Right renal cortex interstitium (tissue), 3 donors: ENCODE results near the gene REXO4. TPM values are rescaled to one million over a fixed set of nuclear protein-coding genes. Genes with fewer than 3 reads are reported as not detected.
"Not testable (repeated sequence)": the region's sequence is repeated elsewhere in the genome, so short reads cannot be mapped to it uniquely, and the experiment has no call there.

Experiments used
- DNase-seq, 3 donors: peaks; one replicate each; pipeline ENCODE4 v3.0.0-alpha.2; 2013; ENCODE audit warnings: low read depth in 3 of 3, low spot score in 2 of 3
- polyA plus RNA-seq, 3 donors: library from polyadenylated mRNA; unstranded; fragments of 120-200 nt; gene quantifications; one replicate each; pipeline ENCODE4 v1.2.1, GENCODE V29; 2013; ENCODE audit not compliant: insufficient read length in 3 of 3

REXO4 gene
- polyA plus RNA-seq, 3 donors, result 26.9 to 30.7 (median 29.7) TPM

DNA sequence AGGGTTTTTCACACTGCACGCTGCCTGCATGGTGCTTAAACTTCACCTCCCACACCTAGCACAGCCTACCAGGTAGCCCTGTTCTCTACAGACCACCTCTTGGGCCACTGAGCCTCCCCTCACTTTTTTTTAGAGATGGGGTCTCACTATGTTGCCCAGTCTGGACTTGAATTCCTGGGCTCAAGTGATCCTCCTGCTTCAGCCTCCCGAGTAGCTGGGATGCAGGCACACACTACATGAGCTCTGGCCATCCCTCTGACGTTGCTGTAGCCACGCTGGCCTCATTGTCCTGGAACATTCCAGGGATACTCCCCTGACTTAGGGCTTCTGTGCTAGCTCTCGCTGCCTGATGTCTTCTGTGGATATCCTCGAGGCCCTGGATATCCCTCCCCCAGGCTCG lies 34.8 kb upstream of the REXO4 start:
- no peak for DNase-seq

DNA sequence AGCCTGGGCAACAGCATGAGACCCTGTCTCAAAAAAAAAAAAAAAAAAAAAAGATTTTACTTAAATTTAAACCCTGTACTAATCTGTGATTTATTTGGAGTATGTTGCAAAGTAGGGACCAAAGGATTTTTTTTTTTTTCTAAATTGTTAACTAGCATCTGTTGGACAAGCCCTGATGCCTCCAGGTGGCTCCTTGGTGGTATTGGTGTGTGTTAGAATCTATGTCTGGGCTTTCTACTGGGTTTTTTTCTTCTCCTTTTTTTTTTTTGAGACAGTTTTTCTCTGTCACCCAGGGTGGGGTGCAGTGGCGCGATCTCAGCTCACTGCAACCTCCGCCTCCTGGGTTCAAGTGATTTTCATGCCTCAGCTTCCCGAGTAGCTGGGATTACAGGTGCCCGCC lies 34.1 kb upstream of the REXO4 start:
- DNase-seq, result not testable (repeated sequence)

DNA sequence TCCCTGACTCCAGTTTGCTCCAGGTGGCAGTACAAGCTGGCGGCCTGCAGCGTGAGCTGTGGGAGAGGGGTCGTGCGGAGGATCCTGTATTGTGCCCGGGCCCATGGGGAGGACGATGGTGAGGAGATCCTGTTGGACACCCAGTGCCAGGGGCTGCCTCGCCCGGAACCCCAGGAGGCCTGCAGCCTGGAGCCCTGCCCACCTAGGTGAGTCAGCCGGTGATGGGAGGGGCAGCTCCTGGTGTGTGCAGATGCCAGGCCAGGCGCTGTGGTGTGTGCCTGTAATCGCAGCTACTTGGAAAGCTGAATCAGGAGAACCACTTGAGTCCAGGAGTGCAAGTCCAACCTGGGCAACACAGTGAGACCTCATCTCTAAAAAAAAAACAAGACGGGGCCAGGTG lies 31.9 kb upstream of the REXO4 start:
- no peak for DNase-seq

DNA sequence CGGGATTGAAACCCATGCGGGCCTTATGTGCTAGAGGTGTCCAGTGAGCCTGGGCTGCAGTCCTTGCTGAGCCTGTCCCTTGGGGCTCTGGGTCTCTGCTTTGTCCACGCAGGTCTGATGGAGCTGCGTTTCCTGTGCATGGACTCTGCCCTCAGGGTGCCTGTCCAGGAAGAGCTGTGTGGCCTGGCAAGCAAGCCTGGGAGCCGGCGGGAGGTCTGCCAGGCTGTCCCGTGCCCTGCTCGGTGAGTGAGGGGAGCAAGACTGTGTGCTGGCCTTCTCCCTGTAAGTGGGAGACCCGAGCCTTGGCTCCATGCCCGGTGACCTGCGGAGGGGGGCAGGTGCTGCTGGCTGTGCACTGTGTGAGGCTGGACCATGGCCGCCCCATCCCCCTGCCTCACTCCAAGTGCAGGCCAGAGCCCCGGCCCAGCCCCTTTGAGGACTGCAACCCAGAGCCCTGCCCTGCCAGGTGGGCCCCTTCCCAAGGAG lies 30.7 kb upstream of the REXO4 start:
- DNase-seq, result no peak

DNA sequence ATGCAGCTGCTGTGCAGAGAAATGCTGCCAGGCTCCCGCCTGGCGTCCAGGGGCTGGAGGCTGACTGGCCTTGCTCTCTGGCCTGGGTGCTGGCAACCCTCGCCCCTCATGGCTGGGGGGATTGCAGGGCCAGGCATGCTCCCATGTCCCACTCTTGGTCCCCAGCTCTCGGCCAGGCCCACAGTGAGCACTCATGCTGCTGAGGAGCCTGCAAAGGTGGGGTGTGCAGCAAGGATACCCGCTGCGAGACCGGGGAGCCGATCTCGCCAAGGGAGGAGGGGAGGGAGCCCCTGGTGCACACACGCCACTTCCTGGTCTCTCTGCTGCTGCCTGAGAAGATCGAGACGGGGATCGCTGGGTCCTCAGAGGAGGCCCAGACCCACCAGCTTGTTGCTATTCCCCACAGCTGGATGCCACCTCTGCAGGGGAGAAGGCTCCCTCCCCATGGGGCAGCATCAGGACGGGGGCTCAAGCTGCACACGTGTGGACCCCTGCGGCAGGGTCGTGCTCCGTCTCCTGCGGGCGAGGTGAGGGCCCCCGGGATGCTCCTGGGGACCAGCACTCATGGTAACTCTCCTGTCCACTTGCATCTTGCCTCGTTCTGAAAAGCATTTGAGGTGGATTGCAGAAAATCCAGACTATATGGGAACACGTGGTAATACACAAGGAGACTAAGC lies 27.6 kb upstream of the REXO4 start:
- DNase-seq, result no peak

DNA sequence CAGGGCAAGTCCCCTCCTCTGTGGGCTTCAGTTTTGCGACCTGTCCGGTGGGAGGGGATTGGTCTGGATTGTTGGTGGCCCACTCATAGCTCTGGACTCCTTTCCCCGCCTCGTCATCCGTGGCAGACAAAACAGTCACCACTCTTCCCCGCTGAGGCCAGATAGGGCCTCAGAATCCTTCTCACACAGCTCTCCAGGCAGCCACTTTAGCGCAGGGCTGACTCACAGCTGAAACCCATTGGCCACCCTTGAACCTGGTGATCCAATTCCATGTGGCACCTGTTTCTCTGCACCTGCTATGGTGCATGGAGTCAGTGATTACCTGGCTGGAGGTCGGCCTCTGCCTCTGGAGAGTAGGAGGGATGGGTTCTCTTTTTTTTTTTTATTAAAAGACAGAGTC lies 26.2 kb upstream of the REXO4 start:
- no peak for DNase-seq

DNA sequence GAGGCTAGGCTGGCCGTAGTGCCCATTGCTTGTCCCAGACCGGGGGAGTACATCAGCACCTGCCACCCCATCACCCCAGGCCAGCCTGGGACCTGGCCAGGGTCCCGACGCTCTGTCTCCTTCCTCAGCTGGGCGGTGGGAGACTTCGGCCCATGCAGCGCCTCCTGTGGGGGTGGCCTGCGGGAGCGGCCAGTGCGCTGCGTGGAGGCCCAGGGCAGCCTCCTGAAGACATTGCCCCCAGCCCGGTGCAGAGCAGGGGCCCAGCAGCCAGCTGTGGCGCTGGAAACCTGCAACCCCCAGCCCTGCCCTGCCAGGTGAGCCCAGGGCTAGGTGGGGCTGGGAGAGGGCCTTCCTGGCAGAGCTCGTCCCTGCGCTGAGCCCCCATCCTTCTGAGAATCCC lies 25.4 kb upstream of the REXO4 start:
- no peak for DNase-seq

DNA sequence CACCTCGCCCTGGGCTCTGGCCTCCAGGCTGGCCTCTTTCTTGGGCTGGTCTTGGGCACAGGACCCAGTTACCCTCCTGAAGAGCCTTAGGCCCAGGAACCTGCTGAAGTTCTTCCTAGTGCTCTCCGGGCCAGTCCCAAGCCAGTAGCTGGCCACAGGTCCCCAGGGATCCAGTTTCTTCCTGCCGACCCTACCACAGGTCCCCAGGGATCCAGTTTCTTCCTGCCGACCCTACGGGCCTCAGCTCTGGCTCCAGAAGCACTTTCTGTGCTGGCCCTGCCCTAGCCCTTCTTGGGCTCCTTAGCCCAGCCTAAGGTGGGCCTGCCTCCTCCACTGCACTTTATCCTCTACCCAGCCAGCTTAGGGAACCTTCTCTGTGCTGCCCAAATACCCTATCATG lies 23.8 kb upstream of the REXO4 start:
- no peak for DNase-seq

DNA sequence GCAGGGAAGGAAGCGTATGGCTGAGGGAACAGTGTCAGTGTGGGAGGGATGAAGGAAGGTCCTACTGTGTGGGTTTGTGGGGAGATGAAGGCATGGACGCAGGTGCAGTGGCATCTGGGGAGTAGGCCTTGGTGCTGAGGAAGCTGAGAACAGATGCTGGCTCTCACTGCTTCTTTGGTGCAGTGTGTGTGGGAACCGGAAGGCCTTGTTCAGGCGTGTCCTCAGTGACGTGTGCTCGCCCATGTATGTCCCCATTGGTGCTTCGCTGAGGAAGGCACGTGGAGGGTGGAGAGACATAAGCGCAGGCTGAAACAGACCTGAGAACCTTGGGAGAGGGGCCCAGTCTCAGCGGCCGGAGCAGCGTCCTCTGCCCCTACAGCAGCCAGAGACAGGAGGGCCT lies 23.1 kb upstream of the REXO4 start:
- DNase-seq, result no peak

DNA sequence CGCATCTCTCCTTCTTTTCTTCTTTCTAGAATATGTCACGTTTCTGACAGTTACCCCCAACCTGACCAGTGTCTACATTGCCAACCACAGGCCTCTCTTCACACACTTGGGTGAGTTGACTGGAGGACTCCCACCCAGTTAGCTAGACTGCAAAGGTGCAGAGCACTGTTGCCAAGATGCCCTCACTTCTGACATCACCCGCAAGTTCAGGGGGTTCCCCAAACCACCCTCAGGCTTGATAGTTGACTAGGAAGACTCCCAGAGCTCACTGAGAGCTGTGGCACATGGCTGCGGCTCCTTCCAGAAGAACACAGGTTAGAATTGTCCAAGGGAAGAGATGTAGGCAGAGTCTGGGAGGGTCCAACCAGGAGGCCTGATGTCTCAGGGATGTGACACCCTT lies 21.5 kb upstream of the REXO4 start:
- no peak for DNase-seq

DNA sequence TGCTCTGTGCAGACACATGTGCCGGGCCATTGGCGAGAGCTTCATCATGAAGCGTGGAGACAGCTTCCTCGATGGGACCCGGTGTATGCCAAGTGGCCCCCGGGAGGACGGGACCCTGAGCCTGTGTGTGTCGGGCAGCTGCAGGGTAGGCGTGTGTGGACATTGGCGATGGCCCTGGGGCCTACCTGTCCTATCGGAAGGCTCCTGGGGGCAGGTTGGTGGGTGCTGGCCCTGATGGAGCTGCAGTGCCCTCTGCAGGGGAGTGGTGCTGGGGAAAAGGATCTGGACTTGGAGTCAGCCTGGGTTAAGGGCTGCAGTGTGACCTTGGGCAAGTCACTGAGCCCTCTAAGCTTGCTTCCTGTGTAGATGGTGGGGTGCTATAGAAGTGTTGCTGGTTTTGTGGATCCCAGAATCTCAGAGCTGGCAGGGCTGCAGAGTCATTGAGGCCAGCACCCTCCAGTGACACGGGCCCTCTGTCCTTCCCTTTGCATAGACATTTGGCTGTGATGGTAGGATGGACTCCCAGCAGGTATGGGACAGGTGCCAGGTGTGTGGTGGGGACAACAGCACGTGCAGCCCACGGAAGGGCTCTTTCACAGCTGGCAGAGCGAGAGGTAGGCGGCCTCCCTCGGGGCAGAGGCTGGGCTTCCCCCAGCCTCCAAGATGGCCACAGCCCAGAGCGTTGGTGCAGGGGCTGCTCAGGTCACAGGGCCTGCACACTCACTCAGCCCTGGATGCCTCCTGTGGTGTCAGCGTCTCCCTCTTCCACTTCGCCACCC lies 20.1 kb upstream of the REXO4 start:
- DNase-seq, result no peak

DNA sequence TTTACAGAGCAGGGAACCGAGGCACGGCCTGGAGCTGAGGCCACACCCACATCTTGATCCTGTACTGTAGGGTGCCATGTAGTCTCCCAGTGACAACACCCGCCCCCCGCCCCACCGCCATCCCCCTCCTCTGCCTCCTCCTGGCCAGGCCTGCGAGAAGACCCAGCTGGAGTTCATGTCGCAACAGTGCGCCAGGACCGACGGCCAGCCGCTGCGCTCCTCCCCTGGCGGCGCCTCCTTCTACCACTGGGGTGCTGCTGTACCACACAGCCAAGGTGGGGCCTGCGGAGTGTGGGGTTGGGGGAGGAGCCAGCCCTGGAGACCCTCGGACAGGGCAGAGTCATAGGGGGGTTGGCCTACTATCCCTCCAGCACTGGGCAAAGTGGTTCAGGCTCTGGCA lies 18.9 kb upstream of the REXO4 start:
- no peak for DNase-seq

DNA sequence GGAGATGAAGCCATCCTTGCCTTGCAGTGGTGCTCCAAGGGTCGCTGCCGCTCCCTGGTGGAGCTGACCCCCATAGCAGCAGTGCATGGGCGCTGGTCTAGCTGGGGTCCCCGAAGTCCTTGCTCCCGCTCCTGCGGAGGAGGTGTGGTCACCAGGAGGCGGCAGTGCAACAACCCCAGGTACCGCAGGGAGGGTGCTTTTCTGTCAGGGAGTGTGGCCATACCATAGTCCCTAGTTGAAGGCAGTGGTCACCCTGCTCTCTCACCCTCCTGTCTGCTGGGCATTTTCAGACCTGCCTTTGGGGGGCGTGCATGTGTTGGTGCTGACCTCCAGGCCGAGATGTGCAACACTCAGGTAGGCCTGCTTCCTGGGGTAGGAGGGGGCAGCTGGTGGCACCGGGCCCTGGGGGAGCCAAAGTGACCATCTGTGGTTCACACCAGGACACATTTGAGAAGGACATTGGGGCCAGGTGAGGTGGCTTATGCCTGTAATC lies 15.6 kb upstream of the REXO4 start:
- no peak for DNase-seq

DNA sequence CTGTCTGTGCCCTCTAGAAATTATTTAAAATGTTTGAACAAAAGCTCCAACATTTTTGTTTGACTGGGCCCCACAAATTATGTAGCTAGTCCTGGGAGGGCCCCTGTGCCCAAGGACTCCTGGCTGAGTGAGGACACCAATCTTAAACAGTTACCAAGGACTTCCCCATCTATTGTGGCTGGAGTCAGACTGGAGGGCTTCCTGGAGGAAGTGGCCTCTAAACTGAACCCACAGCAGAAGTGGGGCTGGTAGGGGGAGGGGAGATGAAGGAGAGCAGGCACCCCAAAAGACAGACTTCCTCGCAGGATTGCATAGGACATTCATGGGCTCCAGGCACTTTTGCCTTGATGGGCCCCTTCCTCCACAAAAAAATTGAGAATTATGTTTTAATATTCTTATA lies 12.4 kb upstream of the REXO4 start:
- no peak for DNase-seq

DNA sequence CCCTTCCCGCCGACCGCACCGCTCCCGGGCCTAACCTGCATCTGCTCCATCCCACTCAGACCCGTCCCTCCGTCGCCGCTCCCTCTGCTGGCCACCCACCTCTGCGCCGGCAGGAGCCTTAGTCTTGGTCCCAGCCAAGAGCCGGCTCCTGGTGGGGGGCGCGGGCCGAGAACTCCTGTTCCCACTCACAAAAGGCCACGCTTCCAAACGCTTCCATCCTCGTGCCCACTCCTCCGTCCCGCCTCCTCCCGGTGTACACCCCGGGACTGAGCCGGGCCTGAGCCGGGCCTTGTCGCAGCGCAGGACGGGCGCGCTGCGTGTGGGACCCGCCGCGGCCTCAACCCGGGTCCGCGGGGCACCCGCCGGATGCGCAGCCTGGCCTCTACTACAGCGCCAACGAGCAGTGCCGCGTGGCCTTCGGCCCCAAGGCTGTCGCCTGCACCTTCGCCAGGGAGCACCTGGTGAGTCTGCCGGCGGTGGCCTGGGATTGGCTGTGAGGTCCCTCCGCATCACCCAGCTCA lies 11.9 kb upstream of the REXO4 start:
- no peak for DNase-seq

DNA sequence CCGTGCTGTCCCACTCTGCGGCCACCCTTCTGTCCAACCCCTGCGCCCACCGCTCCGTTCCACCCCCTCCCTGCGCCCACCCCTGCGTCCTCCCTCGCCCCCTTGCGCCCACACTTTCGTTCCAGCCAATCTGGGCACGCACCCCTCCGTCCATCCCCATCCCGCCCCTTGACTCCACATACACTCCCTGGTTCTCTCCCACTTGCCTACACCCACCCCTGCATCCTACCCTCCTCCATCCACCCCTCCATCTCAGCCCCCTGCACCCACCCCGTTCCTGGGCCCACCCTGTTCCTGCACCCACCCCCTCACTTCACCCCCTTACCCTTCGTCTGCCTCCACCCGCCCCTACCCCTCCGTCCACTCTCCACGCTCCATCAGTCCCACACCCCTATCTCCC lies 11.4 kb upstream of the REXO4 start:
- DNase-seq, result no peak

DNA sequence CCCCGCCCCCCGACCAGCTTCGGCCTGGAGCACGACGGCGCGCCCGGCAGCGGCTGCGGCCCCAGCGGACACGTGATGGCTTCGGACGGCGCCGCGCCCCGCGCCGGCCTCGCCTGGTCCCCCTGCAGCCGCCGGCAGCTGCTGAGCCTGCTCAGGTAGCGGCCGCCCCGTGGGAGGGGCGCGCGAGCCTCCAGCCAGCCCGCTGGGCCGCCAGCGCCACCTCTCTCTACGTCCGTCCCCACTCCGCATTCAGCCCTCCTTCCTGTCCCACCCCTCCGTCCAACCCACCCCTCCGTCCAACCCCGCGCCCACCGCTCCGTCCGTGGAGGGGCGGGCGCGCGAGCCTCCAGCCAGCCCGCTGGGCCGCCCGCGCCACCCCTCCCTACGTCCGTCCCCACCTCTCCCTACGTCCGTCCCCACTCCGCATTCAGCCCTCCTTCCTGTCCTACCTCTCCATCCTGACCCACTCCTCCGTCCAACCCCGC lies 10.8 kb upstream of the REXO4 start:
- no peak for DNase-seq

DNA sequence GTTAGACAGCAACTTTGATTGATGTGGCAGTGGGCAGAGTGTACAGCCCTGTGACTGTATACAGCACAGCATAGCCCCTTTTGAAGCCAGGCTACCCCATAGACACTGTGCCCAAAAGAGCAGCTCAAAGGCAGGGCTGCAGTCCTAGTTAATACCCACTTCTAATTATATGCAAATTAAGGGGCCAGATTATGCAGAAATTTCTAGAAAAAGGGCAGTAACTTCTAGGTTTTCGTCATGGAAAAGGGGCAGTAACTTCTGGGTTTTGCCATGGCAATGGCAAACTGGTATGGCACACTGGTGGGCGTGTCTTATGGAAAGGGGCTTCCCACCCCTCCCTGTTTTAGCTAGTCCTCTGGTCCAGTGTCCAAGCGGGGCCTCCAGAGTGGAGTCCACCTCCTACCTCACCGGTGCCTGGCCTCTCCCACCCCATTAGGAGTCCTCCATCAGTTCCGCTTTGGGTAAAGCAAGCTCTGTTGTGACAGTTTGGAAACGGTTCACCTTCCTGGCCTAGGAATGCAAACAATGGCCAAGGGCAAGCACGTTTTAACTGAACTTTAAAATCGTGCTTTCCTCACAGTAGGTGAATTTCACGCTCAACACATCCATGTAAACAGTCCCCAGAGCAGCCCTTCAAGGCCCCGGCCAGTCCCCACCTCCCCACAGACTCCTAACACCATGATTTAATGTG lies 10.0 kb upstream of the REXO4 start:
- no peak for DNase-seq

DNA sequence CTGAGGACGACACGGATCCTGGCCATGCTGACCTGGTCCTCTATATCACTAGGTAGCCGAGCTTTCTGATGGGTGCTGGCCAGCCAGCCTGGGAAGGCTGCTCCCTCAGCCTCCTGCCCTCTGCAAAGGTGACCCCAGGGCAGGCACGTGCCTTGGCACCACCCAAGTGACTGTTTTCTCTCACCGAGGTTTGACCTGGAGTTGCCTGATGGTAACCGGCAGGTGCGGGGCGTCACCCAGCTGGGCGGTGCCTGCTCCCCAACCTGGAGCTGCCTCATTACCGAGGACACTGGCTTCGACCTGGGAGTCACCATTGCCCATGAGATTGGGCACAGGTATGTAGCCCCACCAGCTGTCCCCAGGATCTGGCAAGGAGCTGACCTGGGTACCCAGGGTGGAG lies 8.2 kb upstream of the REXO4 start:
- DNase-seq, result no peak

DNA sequence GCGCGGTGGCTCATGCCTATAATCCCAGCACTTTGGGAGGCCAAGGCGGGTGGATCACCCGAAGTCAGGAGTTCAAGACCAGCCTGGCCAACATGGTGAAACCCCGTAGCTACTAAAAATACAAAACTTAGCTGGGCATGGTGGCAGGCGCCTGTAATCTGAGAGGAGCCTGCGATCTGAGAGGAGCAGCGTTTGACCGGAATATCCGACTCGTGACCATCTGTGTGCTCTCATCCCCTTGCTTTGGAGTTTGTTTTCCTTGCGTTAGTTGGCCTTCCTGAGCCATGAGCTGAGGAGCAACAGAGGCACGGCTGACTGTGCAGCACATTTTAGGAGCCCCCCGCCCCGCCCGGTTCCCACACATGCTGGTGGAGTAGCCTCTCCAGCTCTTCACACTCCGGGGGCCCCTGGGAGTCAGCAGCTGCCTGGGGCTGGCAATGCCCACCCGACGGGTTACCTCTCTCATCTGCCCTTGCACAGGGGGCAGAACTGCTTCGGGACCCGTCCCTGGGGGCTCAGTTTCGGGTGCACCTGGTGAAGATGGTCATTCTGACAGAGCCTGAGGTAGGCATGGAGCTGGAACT lies 7.3 kb upstream of the REXO4 start:
- no peak for DNase-seq

DNA sequence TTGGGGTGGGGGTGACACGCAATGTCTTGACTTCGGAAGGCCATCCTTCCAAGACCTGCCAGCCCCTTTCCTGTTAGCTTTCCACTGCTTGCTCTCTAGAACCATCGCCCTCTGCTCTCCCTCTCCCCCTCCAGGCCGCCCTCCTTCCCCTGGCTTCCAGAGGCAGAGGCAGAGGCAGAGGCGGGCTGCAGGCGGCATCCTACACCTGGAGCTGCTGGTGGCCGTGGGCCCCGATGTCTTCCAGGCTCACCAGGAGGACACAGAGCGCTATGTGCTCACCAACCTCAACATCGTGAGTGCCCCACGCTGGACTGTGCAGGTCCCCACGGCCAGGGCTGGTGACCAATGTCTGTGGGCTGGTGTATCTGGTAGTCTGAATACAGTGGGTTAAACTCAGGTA lies 6.4 kb upstream of the REXO4 start:
- DNase-seq, result no peak
